HG02759 (cell line): ENCODE measurements around the gene AOPEP.
A peak's percentile ranks its signal among the peaks of the same experiment; 100 is the strongest.

Experiments
- ATAC-seq: cut with Tn5 transposase; IDR thresholded peaks from one replicate; pipeline ENCODE4 v1.9.1; 2021; ENCODE audit warnings: mild to moderate bottlenecking, moderate library complexity; ENCODE audit not compliant: unreplicated experiment

The AOPEP gene

GRCh38 chr9:94808926-94809700 is 82.6 kb downstream of the AOPEP start:
- no peak for ATAC-seq

GRCh38 chr9:94809778-94810177 is 83.3 kb downstream of the AOPEP start:
- no peak for ATAC-seq

- ATAC-seq, result no peak
Measured at GRCh38 chr9:94811074-94811473, 84.6 kb downstream of the AOPEP start.

DNA sequence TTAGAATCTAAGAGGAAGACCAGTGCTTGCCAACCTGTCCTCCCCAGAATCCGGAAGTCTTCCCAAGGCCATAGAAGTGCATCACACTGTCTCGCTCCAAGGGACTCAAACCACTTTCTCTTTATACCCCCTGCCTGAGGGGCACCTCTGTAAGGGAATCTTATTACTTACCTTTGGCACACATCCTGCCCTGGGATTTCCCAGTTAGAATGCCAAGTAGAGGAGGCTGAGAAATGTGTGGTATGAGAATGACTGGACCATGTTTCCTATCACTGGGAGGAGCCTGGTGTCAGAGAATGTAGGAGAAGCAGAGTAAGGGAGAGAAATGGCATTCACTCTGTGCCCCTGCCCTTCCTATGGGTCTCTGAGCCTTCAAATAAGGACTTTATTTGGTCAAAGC is 85.8 kb downstream of the AOPEP start:
- no peak for ATAC-seq

- no peak for ATAC-seq
Measured at GRCh38 chr9:94813379-94813778, 86.9 kb downstream of the AOPEP start.

DNA sequence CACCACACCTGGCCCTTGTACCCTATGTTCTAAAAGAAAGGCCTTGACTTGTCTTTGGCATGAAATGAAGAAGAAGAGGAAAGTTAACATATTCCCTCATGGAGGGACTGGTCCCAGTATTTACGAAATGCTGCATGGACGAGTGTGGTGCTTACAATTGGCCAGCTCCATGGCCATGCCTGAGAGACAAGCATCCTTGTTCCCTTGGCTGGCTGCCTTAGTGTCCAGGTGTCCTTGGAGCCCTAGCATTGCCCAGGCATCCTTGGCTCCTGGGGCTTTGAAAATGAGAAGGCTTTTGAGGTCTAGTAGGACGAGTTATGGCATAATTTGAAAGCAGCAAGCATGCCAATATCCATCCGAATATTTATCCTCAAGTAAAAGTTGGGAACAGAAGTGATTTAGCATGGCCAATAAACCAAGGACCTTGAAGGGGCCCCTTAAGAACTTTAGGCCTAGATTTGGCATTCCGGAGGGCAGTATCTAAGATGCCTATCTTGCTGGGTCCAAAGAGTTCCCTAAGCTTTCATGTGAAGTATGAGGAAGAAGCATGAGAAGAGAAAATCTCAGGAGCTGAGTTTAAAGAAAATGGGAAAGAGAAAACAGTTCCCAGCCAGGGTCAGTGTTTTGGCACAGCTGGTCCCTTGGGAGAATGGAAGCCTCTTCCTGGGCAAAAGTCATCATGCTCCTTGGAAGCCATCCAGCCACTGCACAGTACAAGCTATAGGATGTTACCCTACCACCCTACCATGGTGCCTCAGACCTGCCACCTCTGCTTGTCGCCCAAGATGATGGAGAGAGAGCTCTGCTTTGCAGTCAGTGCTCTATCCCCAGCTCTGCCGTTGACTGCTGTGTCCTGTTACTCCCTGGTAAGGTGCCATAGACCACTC is 91.0 kb downstream of the AOPEP start:
- no peak for ATAC-seq

GRCh38 chr9:94818178-94818541 is 91.7 kb downstream of the AOPEP start:
- no peak for ATAC-seq

- no peak for ATAC-seq
Measured at GRCh38 chr9:94819161-94819687, 92.7 kb downstream of the AOPEP start.

- peak; percentile 63 for ATAC-seq
Measured at GRCh38 chr9:94821098-94821887, 94.8 kb downstream of the AOPEP start.

DNA sequence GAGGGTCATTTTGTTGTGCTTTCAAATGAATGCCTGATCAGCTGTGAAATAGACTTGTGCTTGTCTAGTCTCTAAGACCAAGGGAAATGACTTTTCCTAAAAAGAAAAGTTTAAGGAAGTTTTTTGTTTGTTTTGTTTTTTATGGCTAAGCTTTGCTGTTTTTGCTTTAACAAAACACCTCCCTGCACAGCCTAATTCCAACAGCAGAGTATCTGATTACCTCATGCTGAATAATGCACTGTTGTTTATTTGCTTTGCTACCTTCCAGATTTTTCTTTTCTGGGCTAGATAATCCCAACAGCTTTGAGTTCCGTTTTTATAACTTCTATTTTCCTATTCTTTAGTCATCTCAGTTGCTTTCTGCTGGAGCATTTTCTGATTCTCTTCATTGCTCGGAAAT is 95.8 kb downstream of the AOPEP start:
- no peak for ATAC-seq

GRCh38 chr9:94823710-94824109 is 97.2 kb downstream of the AOPEP start:
- no peak for ATAC-seq

- ATAC-seq, result no peak
Measured at GRCh38 chr9:94824411-94824810, 97.9 kb downstream of the AOPEP start.

DNA sequence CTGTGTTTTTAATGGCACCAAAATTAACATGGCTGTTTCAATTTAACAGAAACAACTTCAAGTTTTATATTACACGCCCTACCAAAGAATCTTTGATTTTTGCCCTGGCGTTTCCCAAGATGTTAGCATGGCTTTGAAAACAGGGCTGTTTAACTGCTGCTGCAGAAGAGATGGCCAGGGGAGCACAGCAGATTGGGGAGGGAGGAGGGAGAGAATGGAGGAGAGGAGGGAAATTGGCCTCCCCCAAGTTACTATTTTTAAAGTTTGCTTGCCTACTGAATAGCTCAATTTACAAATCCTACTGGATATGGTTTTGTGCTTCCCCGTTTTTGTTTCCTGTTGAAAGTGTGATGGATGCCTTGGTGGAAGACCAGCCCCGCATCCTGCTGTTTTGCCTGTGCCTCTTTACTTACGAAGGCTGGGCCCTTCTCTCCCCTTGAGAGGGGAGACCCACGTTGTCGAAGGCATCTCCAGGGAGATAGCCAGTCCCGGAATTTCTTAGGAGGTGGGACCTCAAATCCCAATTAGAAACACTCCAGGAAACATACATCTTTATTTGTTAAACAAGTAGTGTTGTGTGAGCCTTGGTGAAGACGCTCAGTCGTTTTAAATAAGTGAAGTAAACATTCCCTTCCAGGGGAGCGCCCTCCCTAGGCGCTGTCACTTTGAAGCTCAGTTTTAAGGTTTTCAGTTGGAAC is 98.6 kb downstream of the AOPEP start:
- no peak for ATAC-seq

DNA sequence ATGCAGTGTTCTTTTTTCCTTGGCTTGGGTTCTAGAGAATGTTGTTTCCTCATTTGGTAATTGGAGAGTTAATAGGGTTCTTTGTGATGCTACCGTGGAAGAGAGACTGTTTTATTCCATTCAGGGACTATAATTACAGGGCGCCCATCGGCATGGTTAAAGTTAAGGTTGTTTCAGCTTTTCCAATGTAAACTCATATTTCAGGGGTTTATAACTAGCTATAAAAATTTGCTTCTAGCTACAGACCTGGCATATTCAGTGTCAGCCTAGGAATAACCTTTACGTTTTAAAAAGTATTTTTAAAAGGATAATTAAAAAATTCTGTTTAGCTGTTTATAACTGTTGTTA is 99.1 kb downstream of the AOPEP start:
- no peak for ATAC-seq

DNA sequence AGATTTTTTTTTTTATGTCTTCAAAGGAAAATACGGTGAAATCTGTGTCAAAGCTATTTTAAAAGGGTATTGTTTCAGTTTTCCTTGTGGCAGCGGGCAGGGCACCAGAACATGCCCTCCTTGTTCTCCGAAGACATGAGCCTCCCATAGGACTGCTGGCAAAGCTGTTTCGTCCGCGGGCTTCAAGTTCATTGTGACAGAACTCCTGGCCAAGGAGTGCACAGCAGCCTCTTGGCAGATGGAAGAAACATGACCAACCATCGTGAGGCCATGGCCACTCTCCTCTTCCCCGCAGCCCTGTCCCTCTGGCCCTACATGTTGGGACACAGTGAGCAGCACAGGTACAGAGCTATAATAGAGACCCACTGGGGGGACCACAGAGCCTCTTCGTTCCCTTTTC is 99.5 kb downstream of the AOPEP start:
- no peak for ATAC-seq

DNA sequence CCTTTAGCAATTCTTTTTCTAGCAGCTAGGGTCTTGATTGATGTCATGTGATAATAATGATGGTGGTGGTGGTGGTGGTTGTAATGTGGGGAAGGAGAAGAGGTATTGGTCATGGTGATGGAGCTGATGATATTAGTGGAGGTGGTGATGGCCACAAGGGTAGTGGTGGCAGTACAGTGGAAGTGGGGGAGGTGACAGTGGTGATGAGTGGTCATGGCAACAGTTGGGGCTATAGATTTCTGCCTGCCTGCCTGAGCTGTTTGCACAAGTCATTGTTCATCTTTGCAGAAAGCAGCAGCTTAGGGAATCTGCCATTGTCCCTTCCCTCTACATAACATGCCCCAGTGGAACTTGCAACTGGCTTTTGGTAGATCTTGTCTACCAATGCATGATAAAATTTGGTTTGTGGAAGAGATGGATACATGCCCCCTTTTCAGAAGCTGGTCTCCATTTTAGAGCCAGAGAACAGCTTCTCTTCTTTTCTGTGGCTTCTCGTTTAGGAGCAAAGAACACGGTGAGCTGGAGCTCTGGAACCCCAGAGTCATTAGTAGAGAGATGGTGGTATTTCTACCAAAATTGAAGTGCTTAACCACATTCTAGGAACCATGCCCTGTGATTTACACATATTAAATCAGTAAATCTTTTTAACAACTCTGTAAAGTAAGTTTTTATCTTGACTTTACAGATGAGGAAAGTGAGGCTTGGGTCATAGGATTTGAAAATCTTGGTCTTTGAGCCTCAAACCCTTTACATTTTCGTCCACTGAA is 100.3 kb downstream of the AOPEP start:
- ATAC-seq, result no peak

DNA sequence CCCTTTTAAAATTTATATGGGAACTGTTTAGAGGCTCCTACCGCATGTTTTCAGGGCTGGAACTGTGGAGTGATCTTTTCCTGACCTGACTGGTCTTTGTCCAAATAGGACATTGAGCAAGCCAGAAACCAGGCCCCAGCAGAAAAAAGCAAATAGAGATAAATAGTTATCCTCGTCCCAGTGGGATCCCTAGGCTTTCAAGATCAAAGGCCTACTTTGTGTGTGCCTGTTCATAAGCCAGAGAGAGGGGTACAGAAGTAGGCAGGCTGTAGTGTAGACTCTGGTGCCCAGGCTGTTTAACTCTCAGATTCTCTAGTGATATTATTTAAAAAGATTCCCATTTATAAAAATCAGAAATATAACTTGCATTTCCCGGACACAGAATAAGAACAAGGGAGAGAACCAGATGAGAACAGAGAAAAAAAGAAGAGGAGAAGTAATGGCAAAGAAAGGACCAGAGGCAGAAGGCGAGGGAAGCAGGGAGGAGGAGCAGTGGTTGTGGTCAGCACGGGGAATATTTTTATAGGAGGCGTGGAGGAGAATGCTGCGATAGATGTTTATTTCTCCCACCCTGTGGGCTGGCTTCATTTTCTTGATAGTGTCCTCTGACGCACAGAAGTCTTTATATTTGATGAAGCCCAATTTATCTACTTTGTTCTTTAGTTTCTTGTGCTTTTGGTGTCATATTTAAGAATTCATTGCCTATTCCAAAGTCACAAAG is 101.2 kb downstream of the AOPEP start:
- no peak for ATAC-seq

DNA sequence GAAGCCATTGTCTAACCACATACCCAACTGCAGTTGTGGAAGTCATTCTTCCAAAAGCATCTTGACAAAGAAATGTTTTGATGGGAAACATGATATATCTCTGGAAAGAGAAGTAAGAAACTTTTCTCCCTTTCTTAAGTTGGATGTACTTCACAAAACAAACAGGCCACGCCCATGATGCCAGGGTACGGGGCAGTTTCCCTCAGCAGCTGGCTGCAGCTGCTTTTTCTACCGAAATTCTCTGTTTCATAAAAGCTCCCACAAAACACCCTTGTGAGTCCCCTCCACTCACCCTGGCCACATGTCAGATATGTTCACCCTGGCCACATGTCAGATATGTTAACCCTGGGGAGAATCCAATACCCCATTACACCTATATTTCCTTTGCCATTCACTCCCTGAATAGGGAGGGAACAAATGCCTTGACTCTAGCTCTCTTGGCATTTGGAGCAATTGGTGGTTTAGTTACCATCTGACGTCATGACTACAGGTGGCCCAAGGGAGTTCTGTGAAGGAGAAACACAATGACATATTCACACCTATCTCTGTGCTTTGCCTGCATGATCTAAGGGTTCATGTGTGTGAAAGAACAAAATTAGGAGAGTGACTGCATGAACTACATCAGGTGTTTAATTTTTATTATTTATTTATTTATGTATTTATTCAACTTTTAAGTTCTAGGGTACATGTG is 103.0 kb downstream of the AOPEP start:
- no peak for ATAC-seq
